HG03571 (cell line): ENCODE data around the gene IFRD2.
"Not testable (repeated sequence)": the region's sequence is repeated elsewhere in the genome, so short reads cannot be mapped to it uniquely, and the experiment has no call there.

Experiments
- ATAC-seq: cut with Tn5 transposase; IDR thresholded peaks from one replicate; pipeline ENCODE4 v1.9.1; 2021; ENCODE audit not compliant: unreplicated experiment

Gene IFRD2

DNA sequence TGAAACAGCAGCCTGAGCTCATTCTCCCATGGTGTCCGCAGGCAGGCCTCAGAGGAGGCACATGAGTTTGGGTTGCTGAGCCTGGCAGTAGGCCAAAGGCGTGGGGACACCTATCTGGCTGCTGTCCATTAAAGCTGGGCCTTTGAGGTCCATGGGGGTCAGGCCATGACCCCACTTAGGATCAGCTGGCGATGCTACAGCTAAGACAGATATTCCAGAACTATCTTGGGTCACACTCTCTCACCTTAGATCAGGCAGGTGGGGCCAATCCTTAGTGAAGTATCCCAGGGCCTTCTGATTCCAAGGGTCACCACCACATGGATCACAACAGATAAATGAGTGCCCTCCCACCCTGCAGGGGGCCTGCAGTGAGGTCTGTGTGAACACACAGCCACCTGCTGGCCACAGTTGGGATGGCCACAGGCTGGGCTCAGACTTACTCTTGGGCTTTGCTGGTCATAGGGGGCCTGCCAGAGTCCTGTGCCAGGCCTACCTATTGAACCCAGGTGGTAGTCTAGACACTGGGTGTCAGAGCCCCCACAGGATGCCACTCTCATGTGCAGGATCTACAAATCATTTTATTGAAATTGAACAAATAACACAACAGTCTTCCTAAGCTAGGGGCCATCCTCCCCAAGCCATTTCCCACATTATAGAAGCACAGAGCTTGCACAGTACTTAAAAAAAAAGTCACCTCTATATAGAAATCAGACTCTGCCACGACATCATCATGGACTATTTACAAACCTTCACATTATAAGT, 32.3 kb upstream of the IFRD2 start:
- peak; percentile 23 for ATAC-seq

DNA sequence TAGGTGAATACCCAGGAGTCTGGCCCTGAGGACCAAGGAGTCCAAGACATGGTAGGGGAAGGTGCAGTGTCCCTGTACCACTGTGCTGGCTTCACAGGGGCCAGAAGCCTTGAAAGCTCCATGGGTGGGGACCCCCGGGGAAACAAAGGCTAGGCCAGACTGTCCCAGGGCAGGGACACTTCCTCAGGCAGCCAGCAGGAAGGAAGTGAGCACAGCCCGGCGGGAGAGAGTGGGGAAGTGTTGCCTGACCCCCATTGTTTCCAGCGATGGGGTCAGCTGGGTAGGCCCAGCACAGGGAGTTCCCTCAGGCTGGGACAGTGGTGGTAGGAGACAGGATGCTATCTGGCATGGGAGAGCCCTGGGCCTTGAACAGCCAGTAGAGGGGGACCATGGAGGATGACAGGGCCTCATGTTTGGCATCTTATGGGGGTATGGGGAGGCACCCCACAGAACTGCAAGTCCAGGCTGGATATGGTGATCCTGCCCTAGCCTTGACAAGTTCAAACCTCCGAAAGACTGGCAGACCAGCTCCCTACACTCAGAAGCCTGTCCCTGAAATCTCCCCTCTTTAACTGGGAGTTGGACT, 31.5 kb upstream of the IFRD2 start:
- ATAC-seq: no peak

DNA sequence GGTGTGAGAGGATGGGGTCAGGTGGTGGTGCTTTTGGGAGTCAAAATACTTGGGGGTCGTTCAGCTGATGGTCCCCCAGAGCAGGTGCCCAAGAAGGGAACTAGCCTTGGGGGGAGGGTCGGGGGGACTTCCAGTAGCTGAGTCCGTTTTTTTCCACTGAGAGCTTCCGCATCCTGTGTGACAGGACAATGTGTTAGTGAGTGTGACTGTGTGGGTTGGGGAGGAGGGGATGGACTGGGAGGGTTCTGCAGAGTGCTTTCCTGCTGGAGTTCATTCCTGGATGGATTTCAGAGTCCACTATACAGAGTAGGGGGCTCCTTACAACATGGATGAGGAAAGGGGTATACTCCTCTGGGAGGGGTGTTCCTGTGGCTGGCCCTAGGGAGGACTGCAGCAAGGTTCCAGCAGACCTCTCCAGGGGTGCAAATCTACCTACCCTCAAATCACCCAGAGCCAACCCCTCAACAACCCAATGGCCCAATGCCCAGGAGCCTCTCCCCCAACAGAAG, 30.9 kb upstream of the IFRD2 start:
- no peak for ATAC-seq

- no peak for ATAC-seq
Observed at GRCh38 chr3:50322386-50323091, 30.3 kb upstream of the IFRD2 start, which contains the start of gene HYAL2. HYAL2 (minus strand) TSS chr3:50322745; CDS start chr3:50320489, 2,256 bp downstream.

- ATAC-seq: no peak
Observed at GRCh38 chr3:50322115-50322385, 29.8 kb upstream of the IFRD2 start.

DNA sequence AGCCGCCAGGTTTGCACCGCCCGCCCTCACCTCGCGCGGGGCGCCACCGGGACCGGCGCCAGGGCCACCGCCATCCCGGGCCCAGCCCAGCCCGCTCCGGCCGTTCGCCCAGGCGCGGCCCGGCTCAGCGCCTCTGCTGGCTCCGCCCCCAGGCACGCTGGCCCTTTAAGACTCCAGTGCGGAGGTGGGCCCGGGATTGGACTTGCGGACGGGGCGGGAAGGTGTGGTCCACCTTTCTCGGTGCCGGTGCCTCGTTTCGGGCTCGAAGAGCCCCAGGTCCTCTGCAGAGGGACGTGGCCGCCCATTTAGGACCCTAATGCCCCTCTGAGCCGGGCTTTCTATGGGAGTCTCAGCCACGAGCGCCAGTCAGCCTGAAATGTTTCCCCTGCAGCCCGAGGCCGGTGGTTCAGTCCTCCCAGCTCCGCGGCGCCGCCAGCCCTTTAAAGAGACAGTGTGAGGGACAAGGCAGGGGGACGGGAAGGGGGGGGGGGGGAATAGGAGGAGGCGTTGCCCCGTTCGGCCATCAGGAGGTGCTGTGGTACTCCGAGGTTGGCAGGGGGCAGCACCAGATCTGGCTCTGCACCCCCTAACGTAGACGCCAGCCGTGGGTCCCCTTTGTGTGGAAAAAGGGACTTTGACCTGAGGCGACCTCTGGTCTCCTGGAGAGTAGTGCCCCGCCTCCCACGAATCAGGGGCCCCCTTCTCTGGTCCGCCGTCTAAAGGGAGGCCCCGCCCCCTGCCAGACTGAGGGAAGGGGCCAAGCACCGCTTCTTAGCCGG, 29.3 kb upstream of the IFRD2 start:
- peak; percentile 70 for ATAC-seq

- peak; percentile 39 for ATAC-seq
Observed at GRCh38 chr3:50320853-50321335, 28.7 kb upstream of the IFRD2 start.

DNA sequence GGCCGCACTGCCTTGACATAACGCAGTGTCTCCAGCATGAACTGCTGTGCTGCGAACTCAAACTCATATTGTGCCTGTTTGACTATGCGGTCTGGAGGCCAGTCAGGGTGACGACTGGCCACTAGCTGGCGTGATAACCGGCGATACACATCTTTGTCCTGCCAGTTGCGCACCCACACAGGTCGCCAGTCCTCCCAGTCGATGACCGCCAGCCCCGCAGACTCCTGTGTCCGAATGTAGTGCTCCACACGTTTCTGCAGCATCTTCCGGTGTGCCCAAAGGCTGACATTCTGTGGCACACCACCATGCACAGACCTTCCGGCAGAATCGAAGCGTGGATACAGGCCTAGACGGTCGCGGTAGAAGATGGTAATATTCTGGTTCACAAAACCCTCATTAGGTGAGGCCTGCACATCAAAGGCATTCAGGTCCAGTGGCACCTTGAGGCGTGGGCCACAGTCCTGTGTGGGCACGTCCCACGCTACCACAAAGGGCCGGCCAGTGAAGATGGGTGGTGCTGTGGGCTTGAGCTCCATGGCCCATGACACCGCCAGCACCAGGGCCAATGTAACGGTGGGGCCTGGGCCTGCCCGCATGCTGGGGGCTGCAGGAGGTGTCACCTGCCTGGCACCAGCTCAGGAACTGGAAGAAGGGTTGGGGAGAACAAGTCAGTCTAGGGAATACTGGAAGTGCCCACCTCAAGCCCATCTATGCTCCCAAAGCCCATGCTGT, 27.8 kb upstream of the IFRD2 start:
- ATAC-seq: no peak

DNA sequence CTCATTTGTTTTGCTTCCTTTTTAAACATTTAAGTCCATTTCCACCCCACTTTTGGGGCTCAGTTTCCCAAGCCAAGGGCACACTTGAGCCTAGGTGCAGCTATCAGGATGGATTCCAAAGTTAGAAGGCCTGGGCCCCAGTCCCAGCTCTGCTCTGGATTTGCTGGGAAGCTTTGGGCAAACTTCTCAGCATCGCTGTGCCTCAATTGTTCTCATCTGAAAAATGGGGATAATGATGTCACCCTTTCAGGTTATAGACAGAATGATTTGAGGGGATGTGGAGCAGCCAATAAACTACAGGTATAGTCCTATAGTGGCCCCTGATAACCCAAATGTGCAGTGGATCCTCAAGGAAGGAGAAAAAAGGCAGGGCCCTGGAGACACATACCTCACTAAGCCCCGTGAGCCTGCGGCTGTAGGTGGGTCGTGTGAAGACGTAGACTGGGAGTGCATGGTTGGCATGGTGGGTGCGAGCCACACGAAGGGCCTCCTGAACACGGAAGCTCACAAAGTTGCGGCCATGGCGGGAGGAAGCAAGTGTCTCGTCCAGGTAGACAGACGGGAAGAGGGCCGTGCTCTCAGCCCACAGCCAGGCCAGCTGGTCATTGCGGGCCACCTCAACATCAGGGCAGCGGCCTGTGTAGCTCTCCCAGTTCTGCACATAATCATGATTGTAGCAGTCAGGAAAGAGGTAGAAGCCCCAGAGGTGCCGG, 27.1 kb upstream of the IFRD2 start:
- ATAC-seq: no peak

- ATAC-seq: no peak
Observed at GRCh38 chr3:50318615-50319014, 26.4 kb upstream of the IFRD2 start.

GRCh38 chr3:50318163-50318562, 25.9 kb upstream of the IFRD2 start:
- no peak for ATAC-seq

DNA sequence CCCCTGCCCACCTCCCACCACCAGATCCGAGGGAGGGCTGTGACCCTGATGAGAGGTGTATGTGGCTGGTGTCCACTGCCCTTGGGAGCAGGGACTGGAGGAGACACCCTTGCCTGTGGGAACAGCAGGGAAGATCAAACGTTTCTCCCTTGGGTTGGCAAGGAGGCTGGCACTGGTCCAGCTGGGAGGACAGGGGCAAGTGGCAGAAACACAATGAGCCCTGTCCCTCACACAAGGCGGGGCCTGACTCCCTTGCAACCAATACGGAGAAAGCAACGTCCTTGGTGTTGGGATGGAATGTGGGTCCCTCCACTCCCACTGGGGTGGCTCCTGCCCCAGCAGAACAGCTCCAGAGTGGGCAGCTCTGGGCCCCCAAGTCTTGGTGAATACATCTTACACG, 25.1 kb upstream of the IFRD2 start:
- ATAC-seq: no peak

GRCh38 chr3:50316657-50317242, 24.5 kb upstream of the IFRD2 start:
- ATAC-seq: no peak

GRCh38 chr3:50314816-50315215, 22.6 kb upstream of the IFRD2 start:
- no peak for ATAC-seq

DNA sequence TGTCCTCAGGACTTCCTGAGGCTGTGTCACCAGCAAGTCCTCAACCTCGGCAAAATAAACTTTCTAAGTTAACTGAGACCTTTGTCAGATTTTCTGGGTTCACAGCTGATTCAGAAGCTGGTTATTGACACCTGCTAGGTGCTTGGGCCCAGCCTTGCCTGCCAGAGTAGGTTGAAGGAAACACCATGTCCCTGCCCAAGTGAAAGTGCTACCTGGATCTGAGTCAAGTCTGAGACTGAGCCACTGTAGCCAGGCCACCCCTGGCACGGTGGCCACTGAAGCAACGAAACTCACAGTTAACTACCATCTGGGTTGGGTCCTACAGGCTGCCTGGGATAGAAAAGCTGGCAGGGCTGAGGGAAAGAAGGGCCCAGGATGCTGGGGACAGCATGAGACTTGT, 22.1 kb upstream of the IFRD2 start:
- no peak for ATAC-seq

- not testable (repeated sequence) for ATAC-seq
Observed at GRCh38 chr3:50312041-50312440, 19.8 kb upstream of the IFRD2 start.

- no peak for ATAC-seq
Observed at GRCh38 chr3:50304601-50305000, 12.4 kb upstream of the IFRD2 start.

DNA sequence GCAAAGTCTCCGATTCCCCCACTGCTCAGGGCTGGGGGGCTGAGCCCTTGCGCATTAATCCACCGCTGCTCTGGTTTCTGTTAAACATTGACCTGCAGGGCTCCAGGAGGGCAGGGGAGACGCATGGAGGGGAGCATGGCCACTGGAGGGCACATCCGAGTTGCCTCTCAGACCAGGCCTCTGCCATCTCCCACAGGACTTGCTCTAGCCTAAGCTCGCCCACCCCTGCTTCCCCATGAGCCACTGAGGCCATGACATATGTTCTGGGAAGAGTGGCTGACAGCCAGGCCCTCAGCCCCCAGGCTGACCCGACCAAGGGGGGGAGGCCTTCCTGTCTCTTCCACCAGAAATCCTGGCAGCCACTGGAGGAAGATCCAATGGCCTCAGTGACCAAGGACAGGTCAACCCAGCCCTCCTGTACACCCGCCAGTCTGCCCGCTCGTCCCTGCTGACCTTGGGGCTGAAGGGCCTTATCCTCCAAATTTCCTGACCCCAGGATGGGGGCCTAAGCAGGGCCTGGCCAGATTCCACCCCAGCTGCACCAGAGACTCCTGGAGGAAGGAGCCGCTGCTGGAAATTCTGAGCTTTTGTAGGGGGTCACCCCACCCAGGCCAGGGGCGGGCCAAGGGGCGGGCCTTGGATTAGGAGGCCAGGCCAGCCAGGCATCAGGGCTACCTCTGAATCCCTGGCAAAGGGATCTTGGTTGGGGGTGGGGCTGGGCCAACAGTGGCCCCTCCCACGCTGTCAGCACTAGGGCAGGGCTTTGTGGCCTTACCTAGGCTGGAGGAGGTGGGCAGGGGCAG, 11.0 kb upstream of the IFRD2 start, which contains the start of gene HYAL1:
Gene HYAL1 (minus strand): TSS at position 562 of the 803 bp plus-strand sequence. CDS start 618 bp downstream, outside the sequence.
- no peak for ATAC-seq
